HepG2 (cell line): ENCODE data around the gene RPS6KB2. TPM values are rescaled to one million over a fixed set of nuclear protein-coding genes. Genes with fewer than 3 reads are reported as not detected.

Experiments used
- ARNT ChIP-seq: fragments of 450-650 bp; IDR thresholded peaks from 2 replicates; pipeline ENCODE4 v1.6.1; 2017
- DRAP1 ChIP-seq: IDR thresholded peaks from 2 replicates; pipeline ENCODE4 v1.6.1; 2016; ENCODE audit warnings: missing genetic modification reagents, missing compliant biosample characterization
- FOXK1 ChIP-seq: sonication (generic); formaldehyde crosslinking; IDR thresholded peaks from 2 replicates; pipeline ENCODE4 v1.4.0; 2020; ENCODE audit warnings: low read depth, missing genetic modification reagents, borderline replicate concordance
- GATAD2A ChIP-seq: IDR thresholded peaks from 2 replicates; pipeline ENCODE4 v1.6.1; 2016
- HOXA9 ChIP-seq: sonication (generic); formaldehyde crosslinking; IDR thresholded peaks from 2 replicates; pipeline ENCODE4 v1.8.1; 2022; ENCODE audit warnings: missing genetic modification reagents, mild to moderate bottlenecking, moderate library complexity, borderline replicate concordance
- KIAA2018 ChIP-seq: sonication (generic); formaldehyde crosslinking; IDR thresholded peaks from 2 replicates; pipeline ENCODE4 v1.5.0; 2020; ENCODE audit warnings: mild to moderate bottlenecking, missing genetic modification reagents, borderline replicate concordance
- MLXIP ChIP-seq: sonication (generic); formaldehyde crosslinking; IDR thresholded peaks from 2 replicates; pipeline ENCODE4 v1.9.0; 2021; ENCODE audit warnings: missing genetic modification reagents, borderline replicate concordance
- PAWR ChIP-seq: sonication (generic); formaldehyde crosslinking; IDR thresholded peaks from 2 replicates; pipeline ENCODE4 v1.4.0; 2020; ENCODE audit warnings: missing genetic modification reagents, mild to moderate bottlenecking, borderline replicate concordance
- SP5 ChIP-seq: IDR thresholded peaks from 2 replicates; pipeline ENCODE4 v1.6.1; 2016; ENCODE audit warnings: low read depth, borderline replicate concordance
- ZNF281 ChIP-seq: sonication (generic); formaldehyde crosslinking; IDR thresholded peaks from 2 replicates; pipeline ENCODE4 v1.4.0; 2020; ENCODE audit warnings: missing genetic modification reagents, borderline replicate concordance
- ZNF607 ChIP-seq: sonication (generic); formaldehyde crosslinking; IDR thresholded peaks from 2 replicates; pipeline ENCODE4 v1.5.1; 2020; ENCODE audit warnings: missing genetic modification reagents, mild to moderate bottlenecking, borderline replicate concordance
- ZSCAN21 ChIP-seq: sonication (generic); formaldehyde crosslinking; IDR thresholded peaks from 2 replicates; pipeline ENCODE4 v1.8.0; 2022; ENCODE audit warnings: mild to moderate bottlenecking, missing genetic modification reagents, moderate library complexity, borderline replicate concordance
- polyA plus RNA-seq, 8 experiments: library from polyadenylated mRNA; depleted of rRNA in 3 of 8; stranded (reverse) in 7 of 8; unstranded in 1 of 8; fragments of >200 nt; fragmentation: Illumina TruSeq in 4 of 8; extraction: Trizol in 4 of 8; gene quantifications; 2 replicates each; pipeline versions ENCODE4 v1.2.1 to v1.2.3, GENCODE V29; 2011 to 2016; ENCODE audit warnings: low read depth in 4 of 8, missing spikeins in 1 of 8, mixed read lengths in 1 of 8; ENCODE audit not compliant: insufficient read depth in 1 of 8
- total RNA-seq, 5 experiments: library from RNA; depleted of rRNA; stranded (reverse); fragments of >200 nt; fragmentation: Illumina TruSeq; extraction: Trizol; gene quantifications; 2 replicates each; pipeline ENCODE4 v1.2.3, GENCODE V29; 2016; ENCODE audit warnings: low read depth in 1 of 5

Gene RPS6KB2
- total and polyA plus RNA-seq, 2 of the 13 experiments (the other 11 are each of a cell fraction or from before 2014, with no cell fraction given), result 52.9 to 54.8 TPM

GRCh38 chr11:67482827-67483798 is 54.8 kb downstream of the RPS6KB2 start, which contains the start of gene AIP (continued):
- TF ChIP-seq KIAA2018 (CRISPR knock-in tag), result peak; percentile 42; the same call in 1 of the 2 replicates
- TF ChIP-seq GATAD2A (CRISPR knock-in tag), result peak; percentile 59; the same call in 1 of the 2 replicates
- TF ChIP-seq ZNF281, result peak; percentile 64; the same call in 1 of the 2 replicates
- TF ChIP-seq HOXA9 (CRISPR knock-in tag), result peak; percentile 53; the same call in 1 of the 2 replicates
- peak; percentile 87; the same call in 1 of the 2 replicates for TF ChIP-seq MLXIP
- no peak for TF ChIP-seq SP5 (CRISPR knock-in tag)
- TF ChIP-seq ZSCAN21, result peak; percentile 92
- TF ChIP-seq ARNT, result no peak
- peak; percentile 99 for TF ChIP-seq ZNF607 (CRISPR knock-in tag)
- peak; percentile 76 for TF ChIP-seq PAWR (CRISPR knock-in tag)
- TF ChIP-seq DRAP1, result peak; percentile 62
- TF ChIP-seq FOXK1 (CRISPR knock-in tag), result peak; percentile 38; the same call in 1 of the 2 replicates
